Activated T-cell treated with anti-CD3 and anti-CD28 coated beads, Interleukin-2, amount 50 U/mL, for 24 hours (primary cell): ENCODE results near the gene PTPRA.
"Not testable (repeated sequence)": the region's sequence is repeated elsewhere in the genome, so short reads cannot be mapped to it uniquely, and the experiment has no call there.

Source experiments
- DNase-seq: peaks from one replicate; pipeline ENCODE4 v3.0.0-alpha.2; 2020
- H3K27ac Mint-ChIP-seq: 2 replicates; pipeline ENCODE4 v1.8.0; 2020; ENCODE audit warnings: mild to moderate bottlenecking, mixed read lengths
- H3K27me3 Mint-ChIP-seq: 2 replicates; pipeline ENCODE4 v1.8.0; 2020; ENCODE audit warnings: mixed read lengths
- H3K36me3 Mint-ChIP-seq: 2 replicates; pipeline ENCODE4 v1.8.0; 2020; ENCODE audit warnings: low read depth, mixed read lengths
- H3K4me1 Mint-ChIP-seq: 2 replicates; pipeline ENCODE4 v1.8.0; 2020; ENCODE audit warnings: low read depth, mixed read lengths
- H3K4me3 Mint-ChIP-seq: 2 replicates; pipeline ENCODE4 v1.8.0; 2020; ENCODE audit warnings: mild to moderate bottlenecking, moderate library complexity, mixed read lengths
- H3K9me3 Mint-ChIP-seq: 2 replicates; pipeline ENCODE4 v1.8.0; 2020; ENCODE audit warnings: mixed read lengths

PTPRA gene

GRCh38 chr20:2873010-2873746, at the start of gene PTPRA:
PTPRA (plus strand) TSS chr20:2873481; CDS start chr20:2964278, 90,797 bp downstream.
- Mint-ChIP-seq H3K27me3 (no peaks in the 10 kb centered on the region), H3K36me3 (peaks cover 33% of the 10 kb centered on the region), H3K9me3 (no peaks in the 10 kb centered on the region), H3K4me3 (peak within 1 kb of the TSS; percentile 94), H3K27ac (peak within 1 kb of the TSS; percentile 93), H3K4me1 (peaks cover 59% of the 10 kb centered on the region)
- DNase-seq: peak; percentile 93

GRCh38 chr20:2825761-2826160, 47.5 kb upstream of the PTPRA start:
- H3K4me1 Mint-ChIP-seq: peaks cover 24% of the 10 kb centered on the region
- H3K9me3 Mint-ChIP-seq: no peaks in the 10 kb centered on the region
- H3K27me3 Mint-ChIP-seq: peaks cover 11% of the 10 kb centered on the region
- DNase-seq: no peak
- no peak overlapping the region for H3K4me3 Mint-ChIP-seq
- H3K36me3 Mint-ChIP-seq: no peaks in the 10 kb centered on the region
- no peak overlapping the region for H3K27ac Mint-ChIP-seq

GRCh38 chr20:2826655-2827054, 46.6 kb upstream of the PTPRA start:
- Mint-ChIP-seq H3K4me1 (peaks cover 22% of the 10 kb centered on the region), H3K9me3 (no peaks in the 10 kb centered on the region), H3K4me3 (no peak overlapping the region), H3K27me3 (peaks cover 6% of the 10 kb centered on the region), H3K36me3 (no peaks in the 10 kb centered on the region), H3K27ac (no peak overlapping the region)
- no peak for DNase-seq

DNA sequence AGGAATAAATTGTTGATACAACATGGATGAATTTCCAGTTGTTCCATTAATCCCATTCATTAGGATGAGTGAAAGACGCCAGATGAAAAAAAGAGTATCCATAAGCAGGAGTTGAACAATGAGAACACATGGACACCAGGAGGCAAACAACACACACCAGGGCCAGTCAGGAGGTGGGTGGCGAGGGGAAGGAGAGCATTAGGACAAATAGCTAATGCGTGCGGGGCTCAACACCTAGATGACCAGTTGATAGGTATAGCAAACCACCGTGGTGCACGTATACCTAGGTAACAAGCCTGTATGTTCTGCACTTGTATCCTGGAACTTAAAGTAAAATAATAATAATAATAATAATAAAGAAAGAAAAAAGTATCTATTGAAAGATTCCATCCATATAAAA, 43.9 kb upstream of the PTPRA start:
- H3K4me1 Mint-ChIP-seq: peaks cover 23% of the 10 kb centered on the region
- DNase-seq: no peak
- H3K27me3 Mint-ChIP-seq: peaks cover 4% of the 10 kb centered on the region
- H3K9me3 Mint-ChIP-seq: no peaks in the 10 kb centered on the region
- H3K36me3 Mint-ChIP-seq: peaks cover under 1% of the 10 kb centered on the region
- no peak overlapping the region for H3K4me3 Mint-ChIP-seq
- no peak overlapping the region for H3K27ac Mint-ChIP-seq

DNA sequence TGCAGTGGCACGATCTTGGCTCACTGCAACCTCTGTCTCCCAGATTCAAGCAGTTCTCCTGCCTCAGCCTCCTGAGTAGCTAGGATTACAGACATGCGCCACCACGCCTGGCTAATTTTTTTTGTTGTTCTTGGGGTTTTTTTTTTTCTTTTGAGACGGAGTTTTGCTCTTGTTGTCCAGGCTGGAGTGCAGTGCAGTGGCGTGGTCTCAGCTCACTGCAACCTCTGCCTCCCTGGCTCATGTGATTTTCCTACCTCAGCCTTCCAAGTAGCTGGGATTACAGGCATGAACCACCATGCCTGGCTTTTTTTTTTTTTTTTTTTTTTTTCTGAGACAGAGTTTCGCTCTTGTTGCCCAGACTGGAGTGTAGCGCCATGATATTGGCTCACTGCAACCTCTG, 42.1 kb upstream of the PTPRA start:
- not testable (repeated sequence) for DNase-seq, H3K27ac Mint-ChIP-seq, H3K4me3 Mint-ChIP-seq, H3K9me3 Mint-ChIP-seq, H3K27me3 Mint-ChIP-seq
- H3K4me1 Mint-ChIP-seq: peaks cover 17% of the 10 kb centered on the region
- peaks cover 14% of the 10 kb centered on the region for H3K36me3 Mint-ChIP-seq

DNA sequence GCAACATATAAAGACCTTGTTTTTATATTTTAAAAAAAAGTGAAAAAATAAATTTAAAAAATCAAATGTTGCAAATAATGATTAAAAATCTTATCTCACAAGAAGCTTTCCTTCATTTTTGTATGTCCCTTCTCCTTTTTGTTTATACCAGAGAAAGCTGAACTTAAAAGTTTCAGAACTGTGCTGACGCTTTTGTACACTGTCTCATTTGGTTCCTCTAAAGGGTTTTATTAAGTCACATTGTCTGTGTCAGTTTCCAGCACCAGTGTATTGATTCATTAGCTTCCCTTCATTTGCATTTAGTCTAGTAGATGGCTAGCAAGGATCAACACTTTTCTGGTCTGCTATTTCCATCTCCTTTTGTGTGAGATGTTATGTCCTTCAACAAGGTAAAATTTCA, 39.5 kb upstream of the PTPRA start:
- no peaks in the 10 kb centered on the region for H3K27me3 Mint-ChIP-seq
- DNase-seq: no peak
- no peak overlapping the region for H3K27ac Mint-ChIP-seq
- peaks cover 39% of the 10 kb centered on the region for H3K36me3 Mint-ChIP-seq
- H3K9me3 Mint-ChIP-seq: no peaks in the 10 kb centered on the region
- H3K4me3 Mint-ChIP-seq: no peak overlapping the region
- H3K4me1 Mint-ChIP-seq: peaks cover 13% of the 10 kb centered on the region

DNA sequence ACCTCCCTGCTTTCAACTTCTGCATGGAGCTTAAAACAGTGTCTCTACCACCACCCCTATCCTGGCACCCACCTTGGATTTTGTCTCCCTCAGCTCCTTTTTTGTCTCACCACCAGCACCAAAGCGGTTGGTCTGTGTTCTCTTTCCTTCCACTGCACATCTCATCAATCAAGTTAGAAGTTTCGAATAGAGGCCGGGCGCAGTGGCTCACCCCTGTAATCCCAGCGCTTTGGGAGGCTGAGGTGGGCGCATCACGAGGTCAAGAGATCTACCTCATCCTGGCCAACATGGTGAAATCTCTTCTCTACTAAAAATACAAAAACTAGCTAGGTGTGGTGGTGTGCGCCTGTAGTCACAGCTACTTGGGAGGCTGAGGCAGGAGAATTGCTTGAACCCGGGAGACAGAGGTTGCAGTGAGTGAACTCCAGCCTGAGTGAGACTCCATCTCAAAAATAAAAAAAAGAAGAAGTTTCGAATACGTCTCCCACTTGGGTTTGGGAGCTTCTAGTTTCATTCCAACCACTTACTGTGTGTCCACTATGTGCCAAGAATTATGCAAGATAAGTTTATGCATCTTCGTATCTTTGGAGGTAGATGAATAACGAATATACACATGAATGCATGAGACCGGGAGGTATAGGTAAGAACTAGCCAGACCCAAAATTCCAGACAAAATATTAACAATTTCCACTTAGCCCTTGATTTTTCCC, 38.7 kb upstream of the PTPRA start:
- Mint-ChIP-seq H3K36me3 (peaks cover 44% of the 10 kb centered on the region), H3K4me3 (no peak overlapping the region), H3K27ac (no peak overlapping the region), H3K9me3 (peaks cover 3% of the 10 kb centered on the region), H3K4me1 (peaks cover 18% of the 10 kb centered on the region), H3K27me3 (no peaks in the 10 kb centered on the region)
- DNase-seq: no peak

DNA sequence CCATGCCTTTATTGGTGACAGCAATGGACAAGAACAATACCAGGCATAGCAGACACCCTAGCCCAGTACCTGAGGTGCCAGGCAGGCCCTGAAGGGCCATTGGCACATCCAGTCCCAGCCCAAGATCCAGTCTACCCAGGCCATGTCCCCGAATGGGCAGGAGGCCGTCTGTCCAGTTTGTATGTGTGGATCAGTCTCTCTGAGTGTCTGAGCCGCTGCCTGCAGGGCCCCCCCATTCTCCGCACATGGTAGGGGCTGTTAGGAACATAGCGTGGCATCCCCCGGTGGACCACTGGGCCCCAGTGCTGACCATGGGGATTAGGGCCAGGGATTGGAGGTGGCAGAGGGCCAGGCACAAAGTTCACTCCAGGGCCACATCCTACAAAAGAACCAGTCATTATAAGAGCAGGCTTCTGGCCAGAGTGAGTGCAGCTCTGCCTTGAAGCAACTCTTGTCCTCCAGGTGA, 37.9 kb upstream of the PTPRA start:
- Mint-ChIP-seq H3K9me3 (peaks cover 3% of the 10 kb centered on the region), H3K27me3 (no peaks in the 10 kb centered on the region), H3K4me3 (no peak overlapping the region), H3K4me1 (peaks cover 22% of the 10 kb centered on the region), H3K36me3 (peaks cover 46% of the 10 kb centered on the region), H3K27ac (no peak overlapping the region)
- DNase-seq: no peak

DNA sequence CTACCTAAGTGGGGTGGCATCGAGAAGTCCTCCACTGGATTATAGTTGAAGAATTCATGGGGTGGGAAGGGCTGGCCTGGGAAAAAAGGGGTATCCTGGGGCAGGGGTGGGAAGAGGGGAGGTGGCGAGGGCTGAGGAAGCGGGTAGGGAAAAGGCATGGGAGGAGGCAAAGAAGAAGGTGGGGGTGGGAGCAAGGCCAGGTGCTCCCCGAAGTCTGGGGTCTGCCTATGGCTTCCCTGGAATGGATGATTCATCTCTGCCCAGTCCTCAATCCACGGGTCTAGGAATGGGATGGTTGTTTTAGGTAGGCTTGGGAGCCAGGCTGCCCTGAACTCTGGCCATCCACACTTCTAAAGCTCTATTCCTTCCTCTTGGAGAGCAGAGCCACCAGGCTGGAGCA, 37.2 kb upstream of the PTPRA start:
- DNase-seq: no peak
- Mint-ChIP-seq H3K9me3 (peaks cover 3% of the 10 kb centered on the region), H3K36me3 (peaks cover 49% of the 10 kb centered on the region), H3K4me1 (peaks cover 22% of the 10 kb centered on the region), H3K27ac (no peak overlapping the region), H3K4me3 (no peak overlapping the region), H3K27me3 (no peaks in the 10 kb centered on the region)

GRCh38 chr20:2837221-2837960, 35.9 kb upstream of the PTPRA start:
- Mint-ChIP-seq H3K9me3 (peaks cover 3% of the 10 kb centered on the region), H3K4me3 (no peak overlapping the region), H3K36me3 (peaks cover 49% of the 10 kb centered on the region), H3K27me3 (no peaks in the 10 kb centered on the region), H3K27ac (no peak overlapping the region), H3K4me1 (peaks cover 18% of the 10 kb centered on the region)
- DNase-seq: no peak

DNA sequence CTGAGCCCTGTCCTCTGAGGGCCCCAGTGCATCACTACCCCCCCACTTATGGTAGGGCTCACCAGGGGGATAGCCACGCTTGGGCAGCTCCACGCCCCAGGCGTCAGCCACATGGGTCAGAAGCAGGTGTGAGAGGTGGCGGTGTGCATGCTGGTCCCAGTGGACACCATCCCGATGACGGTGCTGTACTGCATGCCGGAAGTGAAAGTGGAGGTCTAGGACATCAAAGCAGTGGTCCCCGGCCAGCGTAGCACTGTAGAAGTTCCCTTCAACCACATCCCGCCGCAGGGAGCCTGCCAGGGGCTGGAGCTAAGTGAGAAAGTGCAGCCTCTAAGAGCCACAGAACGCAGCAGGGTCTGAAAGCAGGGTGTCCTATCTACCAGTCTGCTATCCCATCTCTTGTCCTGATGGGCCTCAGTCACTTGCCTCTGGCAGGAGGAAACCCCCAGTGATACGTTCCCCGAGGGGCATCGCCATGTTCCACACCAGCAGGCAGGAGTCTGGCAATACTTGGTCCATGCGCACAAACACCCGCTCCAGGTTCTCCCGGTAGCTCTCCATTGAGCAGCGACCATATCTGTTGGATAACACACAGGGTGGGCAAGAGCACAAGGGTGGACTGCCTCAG, 35.0 kb upstream of the PTPRA start:
- H3K4me1 Mint-ChIP-seq: peaks cover 20% of the 10 kb centered on the region
- peak overlapping the region; percentile 10 for H3K27ac Mint-ChIP-seq
- peak overlapping the region; percentile 20 for H3K4me3 Mint-ChIP-seq
- DNase-seq: no peak
- peaks cover 53% of the 10 kb centered on the region for H3K36me3 Mint-ChIP-seq
- peaks cover 3% of the 10 kb centered on the region for H3K9me3 Mint-ChIP-seq
- H3K27me3 Mint-ChIP-seq: no peaks in the 10 kb centered on the region

GRCh38 chr20:2838847-2839671, 34.2 kb upstream of the PTPRA start:
- H3K9me3 Mint-ChIP-seq: peaks cover 3% of the 10 kb centered on the region
- DNase-seq: peak; percentile 28
- peak overlapping the region; percentile 91 for H3K27ac Mint-ChIP-seq
- H3K4me3 Mint-ChIP-seq: peak overlapping the region; percentile 71
- peaks cover 56% of the 10 kb centered on the region for H3K36me3 Mint-ChIP-seq
- no peaks in the 10 kb centered on the region for H3K27me3 Mint-ChIP-seq
- peaks cover 28% of the 10 kb centered on the region for H3K4me1 Mint-ChIP-seq

- Mint-ChIP-seq H3K4me3 (peak overlapping the region; percentile 71), H3K27me3 (no peaks in the 10 kb centered on the region), H3K36me3 (peaks cover 54% of the 10 kb centered on the region), H3K4me1 (peaks cover 34% of the 10 kb centered on the region), H3K9me3 (peaks cover 3% of the 10 kb centered on the region), H3K27ac (peak overlapping the region; percentile 91)
- DNase-seq: no peak
Observed at GRCh38 chr20:2839732-2840137, 33.5 kb upstream of the PTPRA start.
